Pancreas (tissue), 10 donors: ENCODE data around the gene NCOA4. TPM values are rescaled to one million over a fixed set of nuclear protein-coding genes. Genes with fewer than 3 reads are reported as not detected.
"Not testable (repeated sequence)": the region's sequence is repeated elsewhere in the genome, so short reads cannot be mapped to it uniquely, and the experiment has no call there.

Experiments
- ATAC-seq, 4 donors: fragments of 200-7000 bp; cut with Tn5 transposase; one replicate each; pipeline versions ENCODE4 v1.8.0 to v1.9.1; 2020; ENCODE audit warnings: mild to moderate bottlenecking in 4 of 4, moderate library complexity in 4 of 4
- DNase-seq, 6 donors: peaks; one replicate each; pipeline ENCODE4 v3.0.0-alpha.2; 2020
- FAIRE-seq: peaks from 2 replicates; lab custom pipeline; 2012; peaks lifted over from hg19 to GRCh38; lab: Jason Lieb, UNC
- H3K27ac ChIP-seq, 4 donors: fragments of 200-600 bp; sonication (generic); 1 replicate in 3 of 4; 2 replicates in 1 of 4; pipeline versions ENCODE4 v1.5.0 to v1.8.0; 2020
- H3K27me3 ChIP-seq, 4 donors: fragments of 200-600 bp; one replicate each; pipeline ENCODE4 v1.8.0; 2021
- H3K36me3 ChIP-seq, 3 donors: fragments of 200-600 bp; sonication (generic) in 1 of 3; one replicate each; pipeline versions ENCODE4 v1.5.0 to v1.8.0; 2020 to 2021
- H3K4me1 ChIP-seq, 3 donors: fragments of 200-600 bp; one replicate each; pipeline ENCODE4 v1.8.0; 2021
- H3K4me3 ChIP-seq, 4 donors: fragments of 200-600 bp; sonication (generic) in 2 of 4; one replicate each; pipeline versions ENCODE4 v1.5.0 to v1.8.0; 2020 to 2021
- H3K9me3 ChIP-seq, 4 donors: fragments of 200-600 bp; one replicate each; pipeline ENCODE4 v1.8.0; 2021
- CTCF ChIP-seq, 4 donors: fragments of 200-600 bp; sonication (generic) in 3 of 4; IDR thresholded peaks; one replicate each; pipeline versions ENCODE4 v1.5.0 to v1.8.0; 2021; ENCODE audit warnings: antibody characterized with exemption in 4 of 4
- WGBS, 2 donors: extraction: QIAGEN DNeasy Blood & Tissue Kit; methylation state at CpG; one replicate each; pipeline ENCODE4 v1.1.7; 2013; 5-methylcytosine and 5-hydroxymethylcytosine counted together
- intact Hi-C, 3 donors: fragments of 100-400 bp; cut with DNase I; formaldehyde crosslinking; loops; one replicate each; pipeline versions ENCODE4 v1.11.1 to v1.14.2; 2022
- polyA plus RNA-seq, 2 donors: library from polyadenylated mRNA; stranded (reverse); fragments of 200-250 nt; gene quantifications; one replicate each; pipeline ENCODE4 v1.2.3, GENCODE V29; 2013
- total RNA-seq, 6 donors: library from RNA; stranded (reverse); fragmentation: NEBNext Ultra II Directional in 4 of 6; extraction: Animal tissue kit (Norgen Biotek cat#: 25700) in 4 of 6; gene quantifications; one replicate each; pipeline versions ENCODE4 v1.2.1 to v1.2.4, GENCODE V29; 2021 to 2023
- donor health status: healthy with polysubstance abuse.
- donor health status: DM: no; HTN: no; CAD: no; lungs with moderate emphysema.
- donor health status: DM: no; HTN: no; CAD: no.
- donor health status: control.
- donor health status: control.
- donor health status: Bipolar disorder and iron deficiency.
- donor health status: DM: yes; HTN: yes; CAD: no.
- donor health status: DM: no; HTN: no; CAD: no.
- donor health status: DM: no; HTN: no; CAD: no.
- donor health status: DM: yes; HTN: yes; CAD: no.

Gene NCOA4
- total and polyA plus RNA-seq, 8 donors = 16.7 to 69.4 (median 55.8) TPM

DNA sequence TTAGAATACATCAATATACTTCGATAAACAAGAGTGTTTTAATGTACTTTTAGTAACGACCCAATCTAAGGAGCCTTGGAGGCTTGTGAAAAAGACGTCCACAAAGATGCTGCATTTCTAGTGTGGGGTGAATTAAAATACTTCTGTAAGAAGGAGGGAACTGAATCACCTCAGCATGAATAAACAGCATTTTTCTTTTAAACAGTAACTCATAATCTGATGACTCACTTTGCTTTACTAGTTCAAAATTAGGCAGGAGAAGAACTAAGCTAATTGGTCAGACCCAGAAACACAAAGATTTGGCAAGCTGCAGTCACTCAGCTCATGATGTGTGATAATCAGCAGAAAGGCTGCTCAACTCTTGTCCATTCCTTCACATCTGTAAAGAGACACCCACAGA is 24.2 kb downstream of the NCOA4 start:
- ATAC-seq = peak in 1 of 4 donors; percentile 17
- Histone ChIP-seq H3K9me3 (no peaks in the 10 kb centered on the region), H3K36me3 (peaks cover 0 to 74% (median 19%) of the 10 kb centered on the region in 3 donors), H3K4me1 (no peaks in the 10 kb centered on the region), H3K27ac (no peak overlapping the region), H3K27me3 (no peaks in the 10 kb centered on the region), H3K4me3 (no peak overlapping the region)
- no peak for DNase-seq
- intact Hi-C loops = no loop called here
- WGBS, 2 donors = 57 to 85% methylated on average over 3 of the region's 3 CpGs
- TF ChIP-seq CTCF (IDR thresholded peaks at IDR 0.05) = no peak
- no peak for FAIRE-seq

DNA sequence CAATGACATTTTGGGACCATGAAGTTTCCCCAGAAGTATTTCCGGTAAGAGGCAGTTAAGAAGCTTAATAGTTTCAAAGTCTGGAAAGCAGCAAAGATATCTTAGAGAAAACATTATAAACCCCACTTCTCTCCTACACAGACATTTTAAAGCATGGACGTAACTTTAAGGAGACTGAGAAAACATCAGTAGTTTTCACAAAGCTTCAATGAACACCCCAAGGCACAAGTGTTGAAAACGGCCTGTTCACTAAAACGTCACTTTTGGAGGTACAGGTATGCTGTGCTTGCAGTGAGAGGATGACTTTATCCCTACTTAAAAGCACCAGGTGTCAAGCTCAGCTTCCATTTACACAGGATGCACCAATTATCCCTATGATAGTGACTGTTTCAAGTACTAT is 25.0 kb downstream of the NCOA4 start:
- intact Hi-C loops = no loop called here
- Histone ChIP-seq H3K9me3 (no peaks in the 10 kb centered on the region), H3K4me1 (no peaks in the 10 kb centered on the region), H3K27me3 (no peaks in the 10 kb centered on the region), H3K4me3 (no peak overlapping the region), H3K27ac (no peak overlapping the region), H3K36me3 (peaks cover 0 to 65% (median 19%) of the 10 kb centered on the region in 3 donors)
- 73 to 83% methylated on average over 4 of the region's 4 CpGs for WGBS, 2 donors
- DNase-seq = no peak
- no peak for TF ChIP-seq CTCF (IDR thresholded peaks at IDR 0.05)
- no peak for FAIRE-seq
- ATAC-seq = no peak

GRCh38 chr10:46004963-46005362 is 25.5 kb downstream of the NCOA4 start:
- H3K4me1 ChIP-seq = no peaks in the 10 kb centered on the region
- no peak for TF ChIP-seq CTCF (IDR thresholded peaks at IDR 0.05)
- FAIRE-seq (no peak), DNase-seq (no peak), ATAC-seq (no peak)
- H3K4me3 ChIP-seq = no peak overlapping the region
- 95 to 98% methylated on average over 2 of the region's 2 CpGs for WGBS, 2 donors
- peaks cover 0 to 62% (median 19%) of the 10 kb centered on the region in 3 donors for H3K36me3 ChIP-seq
- H3K9me3 ChIP-seq = no peaks in the 10 kb centered on the region
- H3K27ac ChIP-seq = no peak overlapping the region
- no peaks in the 10 kb centered on the region for H3K27me3 ChIP-seq
- intact Hi-C loops = no loop called here

DNA sequence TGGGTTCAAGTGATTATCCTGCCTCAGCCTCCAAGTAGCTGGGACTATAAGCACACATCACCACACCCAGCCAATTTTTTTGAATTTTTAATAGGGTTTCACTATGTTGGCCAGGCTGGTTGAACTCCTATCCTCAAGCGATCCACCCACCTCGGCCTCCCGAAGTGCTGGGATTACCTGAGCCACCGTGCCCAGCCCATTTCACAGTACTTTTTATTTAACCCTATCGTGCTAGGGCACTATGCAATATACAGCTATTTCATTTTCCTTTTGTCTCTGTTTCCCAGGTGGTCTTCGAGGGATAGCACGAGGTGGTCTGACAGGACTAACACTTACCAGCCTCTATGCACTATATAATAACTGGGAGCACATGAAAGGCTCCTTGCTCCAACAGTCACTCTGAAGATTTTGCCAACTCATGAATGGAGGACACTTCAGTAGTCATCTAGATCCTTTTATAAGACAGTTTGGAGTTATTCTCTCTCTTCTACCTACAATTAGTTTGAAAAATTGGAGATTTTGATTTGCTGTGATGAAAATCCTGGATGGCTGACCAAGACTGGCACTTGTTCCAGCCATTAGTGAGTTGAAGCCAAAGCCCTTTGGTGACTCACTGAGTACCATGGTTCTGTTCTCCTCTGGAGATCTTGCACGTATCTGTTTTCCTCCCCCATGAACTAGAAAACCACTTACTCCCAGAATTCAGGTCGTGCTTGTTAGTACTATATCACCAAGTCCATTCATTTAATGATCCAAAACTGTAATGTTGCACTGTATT is 27.3 kb downstream of the NCOA4 start:
- 84 to 94% methylated on average over 9 of the region's 9 CpGs for WGBS, 2 donors
- intact Hi-C loops = no loop called here
- H3K27ac ChIP-seq = no peak overlapping the region
- ATAC-seq = no peak
- no peaks in the 10 kb centered on the region for H3K4me1 ChIP-seq
- H3K9me3 ChIP-seq = no peaks in the 10 kb centered on the region
- no peak overlapping the region for H3K4me3 ChIP-seq
- no peak for FAIRE-seq
- no peak for TF ChIP-seq CTCF (IDR thresholded peaks at IDR 0.05)
- DNase-seq = no peak
- peaks cover 0 to 47% (median 9%) of the 10 kb centered on the region in 3 donors for H3K36me3 ChIP-seq
- no peaks in the 10 kb centered on the region for H3K27me3 ChIP-seq

DNA sequence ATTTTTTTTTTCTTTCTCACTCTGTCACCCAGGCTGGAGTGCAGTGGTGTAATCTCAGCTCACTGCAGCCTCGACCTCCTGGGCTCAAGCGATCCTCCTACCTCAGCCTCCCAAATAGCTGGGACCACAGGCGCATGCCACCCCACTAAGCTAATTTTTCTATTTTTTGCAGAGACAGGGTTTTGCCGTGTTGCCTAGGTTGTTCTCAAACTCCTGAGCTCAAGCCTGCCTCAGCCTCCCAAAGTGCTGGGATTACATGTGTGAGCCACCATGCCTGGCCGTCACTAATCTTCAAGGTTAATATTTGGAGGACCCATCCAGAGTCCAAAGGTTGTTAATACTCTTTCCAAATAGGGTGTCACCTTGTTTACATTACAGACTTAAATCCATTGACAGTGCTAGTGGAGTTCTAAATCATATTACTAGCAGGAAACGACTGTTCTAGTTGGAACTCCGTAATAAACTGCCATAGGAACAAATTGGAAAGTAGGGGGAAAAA is 28.2 kb downstream of the NCOA4 start:
- FAIRE-seq, intact Hi-C loops: not testable (repeated sequence)
- H3K36me3 ChIP-seq = peaks cover 0 to 39% (median 9%) of the 10 kb centered on the region in 3 donors

More for the DNA sequence above, 28.2 kb downstream of the NCOA4 start:
- DNase-seq, H3K4me1 ChIP-seq, H3K4me3 ChIP-seq, H3K27me3 ChIP-seq, H3K9me3 ChIP-seq, H3K27ac ChIP-seq: not testable (repeated sequence)
- ATAC-seq = peak in 1 of 4 donors; percentile 39
- WGBS, 2 donors = 75 to 76% methylated on average over 7 of the region's 7 CpGs
